ENCODE data around the gene GAPDH. TPM values are rescaled to one million over a fixed set of nuclear protein-coding genes. Genes with fewer than 3 reads are reported as not detected.
"Not testable (repeated sequence)": the region's sequence is repeated elsewhere in the genome, so short reads cannot be mapped to it uniquely, and the experiment has no call there.

Gene GAPDH
- polyA plus RNA-seq, 3 donors = 1,949 to 2,148 (median 2,005) TPM

DNA sequence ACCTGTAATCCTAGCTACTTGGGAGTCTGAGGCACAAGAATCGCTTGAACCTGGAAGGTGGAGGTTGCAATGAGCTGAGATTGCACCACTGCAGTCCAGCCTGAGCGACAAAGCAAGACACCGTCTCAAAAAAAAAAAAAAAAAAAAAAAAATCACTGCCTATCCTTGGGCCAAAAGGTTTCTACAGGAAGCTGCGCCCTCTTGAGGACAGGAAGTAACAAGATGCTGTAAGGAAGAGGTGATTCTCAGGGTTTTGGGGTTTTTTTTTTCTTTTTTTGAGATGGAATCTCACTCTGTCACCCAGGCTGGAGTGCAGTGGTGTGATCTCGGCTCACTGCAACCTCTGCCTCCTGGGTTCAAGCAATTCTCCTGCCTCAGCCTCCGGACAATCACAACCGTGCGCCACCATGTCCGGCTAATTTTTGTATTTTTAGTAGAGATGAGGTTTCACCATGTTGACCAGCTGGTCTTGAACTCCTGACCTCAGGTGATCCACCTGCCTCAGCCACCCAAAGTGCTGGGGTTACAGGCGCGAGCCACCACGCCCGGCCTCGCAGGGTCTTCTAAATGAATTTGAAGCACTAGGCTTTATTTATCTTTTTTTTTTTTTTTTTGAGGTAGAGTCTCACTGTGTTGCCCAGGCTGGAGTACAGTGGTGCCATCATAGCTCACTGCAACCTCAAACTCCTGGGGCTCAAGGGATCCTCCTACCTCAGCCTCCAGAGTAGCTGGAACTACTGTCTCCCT lies 23.9 kb downstream of the GAPDH start:
- DNase-seq (ENCODE audit: low read depth in 3 of 3, low spot score in 2 of 3) = not testable (repeated sequence)

DNA sequence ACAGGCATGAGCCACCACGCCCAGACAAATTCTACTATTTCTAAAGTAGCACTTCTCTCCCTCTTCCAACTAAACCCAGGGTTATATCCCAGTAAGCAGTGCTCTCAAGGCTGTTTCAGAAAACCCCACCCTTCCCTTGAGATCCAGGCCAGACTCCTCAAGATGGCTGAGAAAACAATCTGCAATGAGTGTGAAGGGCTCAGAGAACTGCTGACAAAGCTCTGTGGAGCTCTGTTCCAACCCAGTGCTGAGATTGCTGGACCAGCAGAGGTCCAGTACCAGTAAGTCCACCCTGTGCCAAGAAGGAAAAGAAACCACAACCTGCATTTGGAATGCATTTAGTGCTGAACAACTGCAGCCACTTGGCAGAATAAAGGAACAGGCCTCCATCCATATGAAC lies 25.2 kb downstream of the GAPDH start:
- no peak for DNase-seq (ENCODE audit: low read depth in 3 of 3, low spot score in 2 of 3)

DNA sequence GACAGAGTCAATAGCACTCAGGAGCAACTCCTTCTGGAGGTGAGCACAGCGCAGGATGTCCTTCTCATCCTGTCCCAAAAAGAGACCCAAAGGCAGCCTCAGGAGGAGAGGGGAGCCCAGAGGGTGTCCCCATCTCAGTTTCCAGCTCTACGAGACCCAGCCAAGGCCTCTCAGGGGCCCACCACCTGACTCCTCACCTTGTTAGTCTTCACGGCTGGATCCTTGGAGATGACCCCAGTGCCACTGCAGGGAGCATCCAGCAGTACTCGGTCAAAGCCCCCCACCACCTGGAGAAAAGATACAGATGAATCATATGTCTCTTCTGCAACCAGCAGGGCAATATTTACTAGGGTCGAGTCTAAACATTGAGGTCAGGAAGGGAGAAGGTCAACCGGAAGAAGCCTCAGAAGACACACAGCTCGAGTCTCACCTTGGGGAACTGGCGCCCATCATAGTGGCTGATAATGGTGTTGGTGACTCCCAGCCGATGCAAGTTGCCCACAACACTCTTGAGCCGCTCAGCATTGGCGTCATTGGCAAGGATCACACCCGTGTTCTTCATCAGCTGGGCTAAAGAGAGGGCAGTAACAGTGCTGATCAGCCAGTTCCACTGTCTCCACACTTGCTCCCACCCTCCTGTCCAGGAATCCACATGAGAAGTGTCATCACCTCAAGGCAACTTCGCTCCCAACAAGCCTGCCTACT lies 26.3 kb downstream of the GAPDH start:
- DNase-seq (ENCODE audit: low read depth in 3 of 3, low spot score in 2 of 3) = no peak

DNA sequence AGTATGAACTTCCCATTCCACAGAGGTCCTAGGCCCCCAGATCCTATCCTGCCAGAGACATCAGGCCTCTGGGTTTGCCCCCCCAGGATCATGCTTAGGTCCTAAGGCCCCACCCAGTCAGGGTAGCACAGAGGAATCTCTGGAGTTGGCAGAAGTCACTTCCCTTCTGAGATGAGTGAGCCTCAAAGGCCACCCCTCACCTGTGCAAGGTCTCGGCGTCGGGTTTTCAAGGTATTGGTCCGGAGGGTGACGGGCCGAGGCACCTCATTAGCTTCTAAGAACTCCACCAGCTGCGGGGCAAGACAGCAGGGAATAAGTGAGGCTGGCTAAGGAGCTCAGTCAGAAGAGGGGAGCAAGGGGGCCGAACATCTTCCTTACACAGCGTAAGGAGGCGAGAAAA lies 28.6 kb downstream of the GAPDH start:
- DNase-seq (ENCODE audit: low read depth in 3 of 3, low spot score in 2 of 3) = no peak

DNA sequence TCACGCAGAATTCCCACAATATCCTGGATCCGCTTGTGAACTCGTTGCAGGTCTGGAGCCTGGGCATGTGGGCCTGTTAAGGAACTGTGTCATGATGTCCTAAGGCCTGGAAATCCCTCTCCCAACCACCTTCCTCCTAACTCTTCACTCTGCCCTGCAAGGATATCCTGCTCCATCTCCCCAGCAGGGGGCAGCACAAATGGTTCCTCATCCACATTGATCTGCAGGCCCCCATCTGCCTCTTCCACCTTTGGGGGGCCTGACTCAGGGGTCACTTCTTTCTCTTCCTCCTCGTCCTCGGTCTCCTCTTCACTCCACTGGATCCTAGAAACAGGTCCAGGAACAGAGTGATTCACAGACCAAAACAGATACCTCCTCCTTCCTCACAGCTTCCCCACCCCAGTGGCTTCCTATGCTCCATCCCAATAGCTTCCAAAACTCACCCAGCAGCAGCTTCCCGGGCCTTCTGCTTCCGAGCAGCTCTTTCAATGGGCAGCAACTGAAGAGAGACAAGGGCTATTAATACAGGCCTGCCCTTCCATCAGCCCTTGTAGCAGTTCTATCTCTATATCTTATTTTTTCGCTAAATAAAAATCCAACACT lies 29.2 kb downstream of the GAPDH start:
- no peak for DNase-seq (ENCODE audit: low read depth in 3 of 3, low spot score in 2 of 3)

DNA sequence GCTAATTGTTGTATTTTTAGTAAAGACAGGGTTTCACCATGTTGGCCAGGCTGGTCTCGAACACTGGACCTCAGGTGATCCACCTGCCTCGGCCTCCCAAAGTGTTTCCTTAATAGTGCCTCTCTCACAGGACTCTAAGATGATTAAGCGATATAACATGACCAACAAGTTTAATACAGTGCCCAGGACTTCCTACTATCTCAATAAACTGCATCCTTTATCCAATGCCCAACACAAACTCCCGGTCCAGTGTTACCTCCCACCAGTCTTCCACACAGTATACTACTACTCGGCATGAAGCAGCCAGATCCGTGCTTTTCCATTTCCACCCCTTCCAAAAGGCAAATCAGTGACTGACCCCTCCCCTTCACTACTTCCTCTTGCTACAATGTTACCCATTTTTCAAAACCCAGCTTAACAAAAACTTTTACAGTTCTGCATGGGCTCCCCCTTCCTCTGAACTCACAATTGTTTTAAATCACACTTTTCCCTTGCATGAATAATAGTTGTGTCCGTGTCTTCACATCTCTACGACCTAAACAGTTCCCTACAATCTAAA lies 32.9 kb downstream of the GAPDH start:
- no peak for DNase-seq (ENCODE audit: low read depth in 3 of 3, low spot score in 2 of 3)

DNA sequence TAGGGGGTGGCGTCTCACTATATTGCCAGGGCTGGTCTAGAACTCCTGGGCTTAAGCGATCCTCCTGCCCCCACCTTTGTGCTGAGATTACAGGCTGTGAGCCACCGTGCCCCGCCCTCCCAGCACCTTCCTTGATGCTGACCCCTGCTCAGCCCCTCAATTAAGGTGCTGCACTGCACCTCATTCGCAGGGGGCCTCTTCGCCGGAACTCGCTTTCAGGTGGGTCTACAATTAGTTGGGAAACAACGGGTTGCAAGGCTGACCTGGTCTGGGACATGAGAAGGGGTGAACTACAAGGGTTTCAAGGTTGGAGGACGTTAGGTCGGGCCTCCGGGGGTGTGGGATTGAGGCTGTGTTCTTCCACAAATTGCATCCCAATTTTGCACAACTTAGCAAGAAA lies 35.0 kb downstream of the GAPDH start:
- DNase-seq (ENCODE audit: low read depth in 3 of 3, low spot score in 2 of 3) = no peak

DNA sequence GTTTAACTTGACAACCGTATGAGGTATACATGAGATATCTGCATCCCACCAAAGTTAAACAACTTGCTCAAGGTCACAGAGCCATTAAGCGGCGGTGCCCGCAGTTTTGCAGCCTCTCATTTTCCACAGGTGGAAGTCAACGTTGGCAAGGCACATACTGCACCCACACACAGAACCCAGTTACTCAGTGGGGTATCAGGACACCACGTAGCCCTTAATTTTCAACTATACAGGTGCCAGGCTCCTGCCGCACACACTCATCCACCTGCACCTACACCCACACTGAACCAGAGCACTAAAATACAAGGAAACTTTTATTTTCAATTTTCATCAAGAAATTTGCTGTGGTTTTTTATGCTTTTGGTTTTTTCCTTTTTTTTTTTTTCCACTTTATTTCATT lies 35.5 kb downstream of the GAPDH start:
- DNase-seq (ENCODE audit: low read depth in 3 of 3, low spot score in 2 of 3) = no peak

DNA sequence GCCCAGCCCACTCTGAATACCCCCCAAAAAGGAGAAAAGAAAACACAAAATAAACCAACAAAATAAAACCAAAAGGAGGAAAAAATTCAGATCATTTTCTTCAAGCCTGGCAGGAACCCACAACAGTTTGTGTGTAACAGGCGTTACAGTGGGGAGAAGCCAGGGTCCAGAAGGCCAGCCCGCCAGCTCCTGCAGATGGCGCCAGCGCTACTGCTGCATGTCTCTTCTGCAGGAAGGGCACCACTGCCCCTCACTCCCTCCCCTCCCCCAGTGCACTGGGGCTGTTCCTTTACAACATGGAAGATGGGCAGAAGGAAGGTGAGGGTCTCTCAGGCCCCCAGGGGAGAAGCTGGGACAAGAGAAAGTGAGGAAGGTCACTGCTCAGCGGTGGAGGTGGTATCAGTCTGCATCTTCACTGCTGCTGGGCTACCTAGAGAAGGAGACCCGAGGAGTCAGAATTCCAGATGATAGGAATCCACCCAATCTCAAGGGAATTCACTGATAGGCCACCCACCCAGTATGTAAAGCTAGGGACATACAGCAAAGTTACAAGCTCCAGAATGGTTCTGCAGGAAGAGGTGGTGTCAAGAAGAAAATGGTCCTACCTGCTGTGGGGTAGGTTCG lies 36.1 kb downstream of the GAPDH start:
- DNase-seq (ENCODE audit: low read depth in 3 of 3, low spot score in 2 of 3) = no peak

DNA sequence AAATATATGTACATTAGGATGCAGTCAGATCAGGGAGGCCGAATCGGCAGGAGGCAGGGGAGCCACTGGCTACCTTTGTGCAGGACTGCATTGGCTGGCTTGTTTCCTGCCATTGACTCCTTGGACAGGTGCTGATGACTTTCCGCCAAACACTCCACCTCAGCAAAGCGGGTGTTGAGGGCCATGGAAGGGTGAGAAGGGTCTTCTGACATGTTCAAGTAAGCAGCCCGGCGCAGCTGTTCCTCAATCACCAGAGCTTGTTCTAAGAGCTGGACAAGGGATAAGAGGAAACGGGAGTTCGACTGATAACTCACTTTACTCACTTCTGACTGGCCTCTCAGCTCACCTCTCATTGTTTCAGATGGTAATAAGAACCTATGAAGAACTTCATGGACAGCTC lies 38.7 kb downstream of the GAPDH start:
- DNase-seq (ENCODE audit: low read depth in 3 of 3, low spot score in 2 of 3) = no peak

DNA sequence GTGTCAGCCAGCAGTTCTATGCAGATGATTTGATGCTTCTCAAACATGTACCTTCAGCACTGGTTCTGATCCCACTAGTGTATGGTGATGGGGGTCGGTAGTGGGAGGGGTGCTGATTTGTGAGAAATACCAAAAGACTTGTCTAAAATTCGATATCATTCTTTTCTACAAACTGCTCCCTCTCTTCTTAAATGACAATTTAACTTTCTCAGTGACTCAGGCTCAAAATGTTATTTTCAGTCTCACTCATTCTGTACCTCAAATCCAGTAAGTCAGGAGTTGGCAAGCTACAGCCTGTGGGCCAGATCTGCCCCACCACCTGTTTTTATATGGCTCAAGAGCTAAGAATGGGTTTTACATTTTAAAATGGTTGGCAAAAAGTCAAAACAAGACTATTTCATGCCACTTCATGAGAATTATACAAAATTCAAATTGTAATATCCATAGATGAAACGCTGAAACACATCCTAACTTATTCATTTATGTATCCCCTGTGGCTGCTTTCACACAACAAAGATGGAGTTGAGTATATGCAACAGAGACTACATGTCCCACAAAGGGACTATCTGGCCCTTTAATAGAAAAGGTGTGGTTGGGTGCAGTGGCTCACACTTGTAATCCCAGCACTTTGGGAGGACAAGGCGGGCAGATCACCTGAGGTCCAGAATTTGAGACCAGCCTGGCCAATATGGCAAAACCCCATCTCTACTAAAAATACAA lies 40.4 kb downstream of the GAPDH start:
- DNase-seq (ENCODE audit: low read depth in 3 of 3, low spot score in 2 of 3) = no peak

DNA sequence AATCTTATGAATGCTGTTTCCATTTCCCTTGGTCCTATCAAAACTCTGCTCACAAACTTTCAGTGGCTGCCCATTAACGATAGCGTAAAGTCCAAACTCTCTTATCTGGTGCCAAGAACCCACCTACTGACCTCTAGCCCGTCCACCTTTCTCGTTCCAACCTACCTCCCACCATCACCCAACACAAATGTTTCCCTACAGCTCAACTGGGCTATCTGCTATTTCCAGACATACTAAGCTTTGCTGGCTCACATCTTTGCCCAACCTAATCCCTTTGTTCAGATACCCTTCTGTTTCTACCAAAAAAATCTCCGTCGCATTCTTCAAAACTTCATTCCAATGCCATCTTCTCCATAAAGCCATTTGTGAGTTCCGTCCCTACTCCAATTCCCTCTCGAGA lies 41.3 kb downstream of the GAPDH start:
- DNase-seq (ENCODE audit: low read depth in 3 of 3, low spot score in 2 of 3) = no peak

DNA sequence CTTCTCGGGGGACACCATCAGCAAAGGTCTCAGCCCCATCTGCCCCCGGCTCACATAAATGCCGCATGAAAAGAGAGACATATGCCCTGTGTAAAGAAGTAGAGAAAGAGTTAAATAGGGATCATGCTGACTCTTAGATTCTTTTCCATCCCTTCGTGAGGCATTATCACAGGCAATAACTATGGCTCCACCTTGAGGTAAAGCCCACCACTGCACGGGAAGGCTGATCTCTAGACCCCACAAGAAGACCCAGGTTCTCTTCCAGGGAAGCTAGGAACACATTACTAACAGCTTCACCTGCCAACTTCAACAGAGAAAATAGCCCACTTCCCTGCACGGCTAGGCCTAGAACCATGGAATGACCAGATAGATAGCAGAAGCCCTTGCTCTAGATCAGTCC lies 47.9 kb downstream of the GAPDH start:
- DNase-seq (ENCODE audit: low read depth in 3 of 3, low spot score in 2 of 3) = no peak

DNA sequence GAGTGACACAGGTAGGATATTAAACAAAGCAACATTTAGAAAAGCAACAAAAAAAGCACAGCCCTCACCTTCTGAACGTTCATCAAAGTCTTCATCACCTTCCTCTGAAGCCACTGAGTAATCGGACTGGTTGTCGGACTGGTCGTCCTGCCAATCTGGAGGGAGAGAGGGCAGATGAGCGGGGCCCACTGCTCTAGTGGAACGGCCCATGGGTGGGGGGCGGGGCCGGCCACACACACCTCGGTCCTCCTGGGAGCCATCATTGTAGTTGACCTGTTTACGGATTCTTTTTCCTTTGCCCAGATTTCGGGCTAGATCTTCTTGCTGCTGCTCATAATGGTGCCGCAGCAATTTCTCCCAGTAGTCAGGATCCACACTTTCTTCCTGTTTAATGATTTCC lies 48.6 kb downstream of the GAPDH start:
- DNase-seq (ENCODE audit: low read depth in 3 of 3, low spot score in 2 of 3) = no peak

DNA sequence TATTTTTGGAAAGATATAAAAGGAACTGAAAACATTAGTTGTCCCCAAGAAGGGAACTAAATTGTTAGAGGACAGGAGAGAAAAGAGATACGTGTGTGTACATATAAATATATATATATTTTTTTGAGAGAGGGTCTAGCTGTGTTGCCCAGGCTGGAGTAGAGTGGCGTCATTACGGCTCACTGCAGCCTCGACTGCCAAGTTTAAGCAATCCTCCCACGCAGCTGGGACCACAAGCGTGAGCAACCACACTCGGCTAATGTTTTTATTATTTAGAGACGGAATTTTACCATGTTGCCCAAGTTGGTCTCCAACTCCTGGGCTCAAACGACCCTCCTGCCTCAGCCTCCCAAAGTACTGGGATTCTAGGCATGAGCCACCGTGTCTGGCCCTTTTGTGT lies 50.0 kb downstream of the GAPDH start:
- DNase-seq (ENCODE audit: low read depth in 3 of 3, low spot score in 2 of 3) = no peak

DNA sequence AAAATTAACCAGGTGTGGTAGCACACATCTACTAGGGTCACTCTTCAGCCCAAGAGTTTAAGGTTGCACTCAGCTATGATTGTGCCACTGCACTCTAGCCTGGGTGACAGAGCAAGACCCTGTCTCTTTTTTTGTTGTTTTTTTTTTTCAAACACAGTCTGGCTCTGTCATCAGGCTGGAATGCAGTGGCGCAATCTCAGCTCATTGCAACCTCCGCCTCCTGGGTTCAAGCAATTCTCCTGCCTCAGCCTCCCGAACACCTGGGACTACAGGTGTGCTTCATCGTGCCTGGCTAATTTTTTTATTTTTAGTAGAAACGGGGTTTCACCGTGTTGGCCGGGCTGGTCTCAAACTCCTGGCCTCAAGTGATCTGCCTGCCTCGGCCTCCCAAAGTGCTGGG lies 52.3 kb downstream of the GAPDH start:
- DNase-seq (ENCODE audit: low read depth in 3 of 3, low spot score in 2 of 3) = not testable (repeated sequence)

Other genes starting within 250 kb of the GAPDH start
- gene PLEKHG6, start 223.8 kb upstream of the GAPDH start, polyA plus RNA-seq (ENCODE audit: insufficient read length in 3 of 3) = 1 to 10 TPM; 3.1 to 3.8 (median 3.1) TPM
- 100 to 1,000 TPM in 2 of 3 donors, 10 to 100 TPM in 1; 86.6 to 103 (median 101) TPM for gene TNFRSF1A, start 192.4 kb upstream of the GAPDH start, polyA plus RNA-seq (ENCODE audit: insufficient read length in 3 of 3)
- 10 to 100 TPM; 68.1 to 74.0 (median 70.4) TPM for gene SCNN1A, start 159.0 kb upstream of the GAPDH start, polyA plus RNA-seq (ENCODE audit: insufficient read length in 3 of 3)
- gene LTBR, start 150.4 kb upstream of the GAPDH start, polyA plus RNA-seq (ENCODE audit: insufficient read length in 3 of 3) = 10 to 100 TPM; 54.1 to 59.7 (median 57.7) TPM
- gene CD27, start 89.6 kb upstream of the GAPDH start, polyA plus RNA-seq (ENCODE audit: insufficient read length in 3 of 3) = under 1 TPM; 0.31 to 0.98 (median 0.85) TPM
- gene TAPBPL, start 82.5 kb upstream of the GAPDH start, polyA plus RNA-seq (ENCODE audit: insufficient read length in 3 of 3) = 10 to 100 TPM; 13.5 to 23.0 (median 20.5) TPM
- gene VAMP1, start 63.8 kb upstream of the GAPDH start, polyA plus RNA-seq (ENCODE audit: insufficient read length in 3 of 3) = 10 to 100 TPM in 1 of 3 donors, 1 to 10 TPM in 2; 5.8 to 12.7 (median 9.0) TPM
- 100 to 1,000 TPM; 191 to 204 (median 196) TPM for gene MRPL51, start 41.3 kb upstream of the GAPDH start, polyA plus RNA-seq (ENCODE audit: insufficient read length in 3 of 3)
- 10 to 100 TPM; 53.5 to 57.1 (median 56.0) TPM for gene NCAPD2, start 40.4 kb upstream of the GAPDH start, polyA plus RNA-seq (ENCODE audit: insufficient read length in 3 of 3)
- gene IFFO1, start 21.5 kb downstream of the GAPDH start, polyA plus RNA-seq (ENCODE audit: insufficient read length in 3 of 3) = 10 to 100 TPM; 10.2 to 12.2 (median 11.9) TPM
- gene NOP2, start 33.8 kb downstream of the GAPDH start, polyA plus RNA-seq (ENCODE audit: insufficient read length in 3 of 3) = 10 to 100 TPM; 22.2 to 24.5 (median 24.4) TPM
- 100 to 1,000 TPM; 277 to 287 (median 283) TPM for gene CHD4, start 72.9 kb downstream of the GAPDH start, polyA plus RNA-seq (ENCODE audit: insufficient read length in 3 of 3)
- gene LPAR5, start 101.4 kb downstream of the GAPDH start, polyA plus RNA-seq (ENCODE audit: insufficient read length in 3 of 3) = 1 to 10 TPM in 2 of 3 donors, under 1 TPM in 1; 0.75 to 1.3 (median 1.2) TPM
- gene ACRBP, start 112.9 kb downstream of the GAPDH start, polyA plus RNA-seq (ENCODE audit: insufficient read length in 3 of 3) = 1 to 10 TPM; 3.5 to 4.7 (median 4.6) TPM
- 100 to 1,000 TPM; 125 to 134 (median 128) TPM for gene ING4, start 128.6 kb downstream of the GAPDH start, polyA plus RNA-seq (ENCODE audit: insufficient read length in 3 of 3)
- 10 to 100 TPM; 73.2 to 86.0 (median 76.1) TPM for gene ZNF384, start 154.9 kb downstream of the GAPDH start, polyA plus RNA-seq (ENCODE audit: insufficient read length in 3 of 3)
- 1 to 10 TPM; 8.1 to 9.0 (median 8.9) TPM for gene PIANP, start 166.3 kb downstream of the GAPDH start, polyA plus RNA-seq (ENCODE audit: insufficient read length in 3 of 3)
- gene COPS7A, start 189.5 kb downstream of the GAPDH start, polyA plus RNA-seq (ENCODE audit: insufficient read length in 3 of 3) = 10 to 100 TPM; 58.7 to 69.4 (median 63.4) TPM
- 100 to 1,000 TPM; 184 to 208 (median 196) TPM for gene MLF2, start 218.6 kb downstream of the GAPDH start, polyA plus RNA-seq (ENCODE audit: insufficient read length in 3 of 3)
- gene PTMS, start 231.8 kb downstream of the GAPDH start, polyA plus RNA-seq (ENCODE audit: insufficient read length in 3 of 3) = 100 to 1,000 TPM; 498 to 577 (median 564) TPM
- 1 to 10 TPM in 1 of 3 donors, under 1 TPM in 2; 0.75 to 1.7 (median 0.90) TPM for gene LAG3, start 238.0 kb downstream of the GAPDH start, polyA plus RNA-seq (ENCODE audit: insufficient read length in 3 of 3)

Data from right renal cortex interstitium (tissue), 3 donors.